Memory B cell (primary cell): ENCODE measurements around the gene SLC32A1.
A peak's percentile ranks its signal among the peaks of the same experiment; 100 is the strongest.

ENCODE experiments used
- ATAC-seq: fragments of 150-1000 bp; cut with Tn5 transposase; 2 replicates; pipeline ENCODE4 v1.10.0; 2021; ENCODE audit warnings: low read depth, mild to moderate bottlenecking, moderate library complexity
- DNase-seq, 2 donors: peaks; one replicate each; pipeline ENCODE4 v3.0.0; 2022; ENCODE audit warnings: low spot score in 2 of 2
- H3K27ac Mint-ChIP-seq: one replicate; pipeline ENCODE4 v1.8.0; 2022; ENCODE audit warnings: mild to moderate bottlenecking, moderate library complexity, mixed read lengths
- H3K27me3 Mint-ChIP-seq: one replicate; pipeline ENCODE4 v1.8.0; 2022; ENCODE audit warnings: mixed read lengths
- H3K36me3 Mint-ChIP-seq: one replicate; pipeline ENCODE4 v1.8.0; 2022; ENCODE audit warnings: mild to moderate bottlenecking, mixed read lengths
- H3K4me1 Mint-ChIP-seq: one replicate; pipeline ENCODE4 v1.8.0; 2022; ENCODE audit warnings: mixed read lengths
- H3K4me3 Mint-ChIP-seq: one replicate; pipeline ENCODE4 v1.8.0; 2022; ENCODE audit warnings: mild to moderate bottlenecking, moderate library complexity, mixed read lengths
- H3K9me3 Mint-ChIP-seq: one replicate; pipeline ENCODE4 v1.8.0; 2022; ENCODE audit warnings: mixed read lengths

Gene SLC32A1

DNA sequence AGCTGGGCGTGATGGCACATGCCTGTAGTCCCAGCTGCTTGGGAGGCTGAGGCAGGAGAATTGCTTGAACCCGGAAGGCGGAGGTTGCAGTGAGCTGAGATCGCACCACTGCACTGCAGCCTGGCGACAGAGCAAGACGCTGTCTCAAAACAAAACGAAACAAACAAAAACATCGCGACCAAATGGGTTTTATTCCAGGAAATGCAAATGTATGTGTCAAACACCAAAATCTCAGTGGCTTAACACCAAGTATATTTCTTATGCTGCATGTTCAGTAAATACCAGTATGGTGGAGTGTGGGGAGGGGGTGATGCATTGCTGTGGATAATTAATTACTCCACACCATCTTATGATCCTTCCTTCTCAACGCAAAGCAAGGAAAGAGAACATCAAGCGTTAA is 52.1 kb downstream of the SLC32A1 start:
- ATAC-seq (peak; percentile 53), DNase-seq (no peak)
- Mint-ChIP-seq H3K4me1 (no peaks in the 10 kb centered on the region), H3K36me3 (peaks cover 24% of the 10 kb centered on the region), H3K4me3 (peak overlapping the region; percentile 58), H3K27ac (peak overlapping the region; percentile 35), H3K9me3 (peaks cover 10% of the 10 kb centered on the region), H3K27me3 (no peaks in the 10 kb centered on the region)
